PC-9 (cell line): ENCODE data around the gene RAB28. TPM values are rescaled to one million over a fixed set of nuclear protein-coding genes. Genes with fewer than 3 reads are reported as not detected.

Experiments used
- BruUV-seq: library from RNA; stranded (reverse); fragments of 400-500 nt; replicated peaks from 2 replicates; lab custom pipeline; 2021; lab: Mats Ljungman, UMichigan
- CTCF ChIA-PET: fragments of 300-600 bp; sonication (Branson Sonifier 250); formaldehyde crosslinking; loops from one replicate; lab custom pipeline; 2022; ENCODE audit warnings: antibody characterized with exemption; lab: Charles Lee
- POLR2A ChIA-PET: fragments of 300-600 bp; sonication (Branson Sonifier 250); formaldehyde crosslinking; loops from one replicate; lab custom pipeline; 2022; ENCODE audit warnings: antibody characterized with exemption; ENCODE audit not compliant: unreplicated experiment; lab: Charles Lee
- DNase-seq, 2 experiments: peaks; one replicate each; pipeline versions ENCODE4 v3.0.0 to v3.0.0-alpha.2; 2015 to 2022; ENCODE audit warnings: mixed read lengths in 1 of 2
- H2AFZ ChIP-seq: fragments of 200-600 bp; sonication (generic); 2 replicates; pipeline ENCODE4 v1.8.1; 2017; ENCODE audit warnings: antibody characterized with exemption
- H3F3A ChIP-seq: fragments of 200-600 bp; sonication (generic); 2 replicates; pipeline ENCODE4 v1.8.1; 2017; ENCODE audit warnings: antibody characterized with exemption, mild to moderate bottlenecking, low read depth; ENCODE audit not compliant: insufficient read depth
- H3K27ac ChIP-seq: fragments of 200-600 bp; sonication (generic); 2 replicates; pipeline ENCODE4 v1.6.1; 2016; ENCODE audit warnings: mixed run types
- H3K27me3 ChIP-seq: fragments of 200-600 bp; sonication (generic); 2 replicates; pipeline ENCODE4 v1.6.1; 2016; ENCODE audit warnings: low read depth, mixed run types; ENCODE audit not compliant: insufficient read depth
- H3K36me3 ChIP-seq: fragments of 200-600 bp; sonication (generic); 2 replicates; pipeline ENCODE4 v1.6.1; 2016; ENCODE audit warnings: low read depth, mixed run types
- H3K4me1 ChIP-seq: fragments of 200-600 bp; sonication (generic); replicated peaks from 2 replicates; pipeline ENCODE4 v1.6.1; 2016; ENCODE audit warnings: mixed run types; ENCODE audit not compliant: insufficient read depth
- H3K4me2 ChIP-seq: fragments of 200-600 bp; sonication (generic); 2 replicates; pipeline ENCODE4 v1.6.1; 2017; ENCODE audit warnings: mixed run types
- H3K4me3 ChIP-seq: fragments of 200-600 bp; sonication (generic); 2 replicates; pipeline ENCODE4 v1.6.1; 2016; ENCODE audit warnings: mixed run types
- H3K79me2 ChIP-seq: fragments of 200-600 bp; sonication (generic); 2 replicates; pipeline ENCODE4 v1.6.1; 2017; ENCODE audit warnings: low read depth, mixed run types
- H3K9me2 ChIP-seq: fragments of 200-600 bp; sonication (generic); 2 replicates; pipeline ENCODE4 v1.8.1; 2017; ENCODE audit warnings: mild to moderate bottlenecking; ENCODE audit not compliant: insufficient read depth
- H3K9me3 ChIP-seq: fragments of 200-600 bp; sonication (generic); 2 replicates; pipeline ENCODE4 v1.8.1; 2016; ENCODE audit warnings: low read depth; ENCODE audit not compliant: insufficient read depth
- H4K20me1 ChIP-seq: fragments of 200-600 bp; sonication (generic); 2 replicates; pipeline ENCODE4 v1.8.1; 2017; ENCODE audit not compliant: insufficient read depth
- EZH2 ChIP-seq: fragments of 200-600 bp; sonication (generic); IDR thresholded peaks from 2 replicates; pipeline ENCODE4 v1.8.0; 2017; ENCODE audit warnings: antibody characterized with exemption, low read depth
- intact Hi-C: fragments of 100-400 bp; cut with micrococcal nuclease; formaldehyde crosslinking; loops from one replicate; pipeline ENCODE4 v1.10.0; 2022; ENCODE audit not compliant: unreplicated experiment
- total RNA-seq: library from RNA; stranded (reverse); gene quantifications from 2 replicates; pipeline ENCODE4 v1.2.3, GENCODE V29; 2021
- TF ChIP-seq, protein P1 (sequence below): fragments of 200-600 bp; sonication (generic); conservative IDR thresholded peaks from 2 replicates; pipeline ENCODE4 v1.6.1; 2017; ENCODE audit warnings: mixed run types, antibody characterized with exemption, mild to moderate bottlenecking, moderate library complexity

Gene RAB28
- total RNA-seq, 1 experiment from 2014 or later, result 17.5 TPM

DNA sequence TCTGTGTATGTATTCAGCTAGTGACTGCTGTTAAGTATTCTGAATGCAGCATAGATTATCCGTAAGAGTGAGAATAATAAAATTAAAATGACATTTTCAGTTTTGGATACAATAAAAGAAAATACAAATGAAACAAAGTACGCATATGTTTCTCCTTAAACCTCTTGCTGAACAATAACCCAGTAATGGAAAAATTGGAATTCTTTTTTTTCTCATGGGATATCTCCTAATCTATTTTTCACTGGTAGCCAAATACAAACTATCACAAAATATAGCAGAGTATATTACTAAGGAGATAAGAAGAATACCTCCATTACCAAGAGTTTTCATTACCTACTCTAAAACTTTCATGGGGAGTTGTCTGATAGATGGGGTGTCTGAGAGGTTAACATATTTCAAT lies 6.0 kb downstream of the RAB28 start:
- Histone ChIP-seq H3K9me2 (no peaks in the 10 kb centered on the region), H3K36me3 (no peaks in the 10 kb centered on the region), H2AFZ (no peak overlapping the region), H3F3A (no peaks in the 10 kb centered on the region), H3K27ac (no peak overlapping the region), H3K27me3 (no peaks in the 10 kb centered on the region), H3K79me2 (peaks cover 30% of the 10 kb centered on the region), H3K4me2 (no peak overlapping the region), H3K4me3 (no peak overlapping the region), H3K4me1 (peaks cover 15% of the 10 kb centered on the region), H3K9me3 (no peaks in the 10 kb centered on the region), H4K20me1 (no peaks in the 10 kb centered on the region)
- no TSS peak for BruUV-seq
- POLR2A ChIA-PET, result no interaction called here
- TF ChIP-seq, protein P1, sequence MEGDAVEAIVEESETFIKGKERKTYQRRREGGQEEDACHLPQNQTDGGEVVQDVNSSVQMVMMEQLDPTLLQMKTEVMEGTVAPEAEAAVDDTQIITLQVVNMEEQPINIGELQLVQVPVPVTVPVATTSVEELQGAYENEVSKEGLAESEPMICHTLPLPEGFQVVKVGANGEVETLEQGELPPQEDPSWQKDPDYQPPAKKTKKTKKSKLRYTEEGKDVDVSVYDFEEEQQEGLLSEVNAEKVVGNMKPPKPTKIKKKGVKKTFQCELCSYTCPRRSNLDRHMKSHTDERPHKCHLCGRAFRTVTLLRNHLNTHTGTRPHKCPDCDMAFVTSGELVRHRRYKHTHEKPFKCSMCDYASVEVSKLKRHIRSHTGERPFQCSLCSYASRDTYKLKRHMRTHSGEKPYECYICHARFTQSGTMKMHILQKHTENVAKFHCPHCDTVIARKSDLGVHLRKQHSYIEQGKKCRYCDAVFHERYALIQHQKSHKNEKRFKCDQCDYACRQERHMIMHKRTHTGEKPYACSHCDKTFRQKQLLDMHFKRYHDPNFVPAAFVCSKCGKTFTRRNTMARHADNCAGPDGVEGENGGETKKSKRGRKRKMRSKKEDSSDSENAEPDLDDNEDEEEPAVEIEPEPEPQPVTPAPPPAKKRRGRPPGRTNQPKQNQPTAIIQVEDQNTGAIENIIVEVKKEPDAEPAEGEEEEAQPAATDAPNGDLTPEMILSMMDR, result no peak
- no peak for TF ChIP-seq EZH2
- no peak for DNase-seq
- intact Hi-C loops, result no loop called here
- CTCF ChIA-PET, result no interaction called here

DNA sequence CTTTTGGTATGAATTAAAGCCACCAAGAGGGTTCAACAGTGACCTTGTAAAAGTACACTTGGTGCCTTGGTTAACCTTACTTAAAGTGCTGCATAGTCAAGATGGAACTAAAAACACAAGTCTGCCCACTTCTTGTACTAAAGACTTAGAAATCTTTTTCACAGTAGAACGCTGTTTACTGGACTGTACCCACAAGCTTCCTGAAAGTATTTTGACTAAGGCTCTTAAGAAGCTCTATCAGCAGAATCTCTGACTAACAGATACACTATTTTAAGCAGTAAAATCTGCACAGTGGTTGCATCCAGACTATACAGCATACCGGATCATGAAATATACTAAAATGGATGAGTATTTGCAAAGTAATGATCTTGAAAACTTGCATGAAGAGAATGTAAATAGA lies 7.2 kb downstream of the RAB28 start:
- Histone ChIP-seq H3K4me3 (no peak overlapping the region), H3K4me1 (0 out of 2 replicates have a peak, but pooled peaks cover 3% of the 10 kb centered on the region), H3K27me3 (no peaks in the 10 kb centered on the region), H3K9me3 (no peaks in the 10 kb centered on the region), H3K9me2 (no peaks in the 10 kb centered on the region), H2AFZ (no peak overlapping the region), H3K79me2 (peaks cover 17% of the 10 kb centered on the region), H4K20me1 (no peaks in the 10 kb centered on the region), H3K36me3 (no peaks in the 10 kb centered on the region), H3K4me2 (no peak overlapping the region), H3F3A (no peaks in the 10 kb centered on the region), H3K27ac (no peak overlapping the region)
- DNase-seq, result no peak
- POLR2A ChIA-PET, result no interaction called here
- TF ChIP-seq, protein P1, result no peak
- TF ChIP-seq EZH2, result no peak
- CTCF ChIA-PET, result no interaction called here
- no TSS peak for BruUV-seq
- intact Hi-C loops, result no loop called here

DNA sequence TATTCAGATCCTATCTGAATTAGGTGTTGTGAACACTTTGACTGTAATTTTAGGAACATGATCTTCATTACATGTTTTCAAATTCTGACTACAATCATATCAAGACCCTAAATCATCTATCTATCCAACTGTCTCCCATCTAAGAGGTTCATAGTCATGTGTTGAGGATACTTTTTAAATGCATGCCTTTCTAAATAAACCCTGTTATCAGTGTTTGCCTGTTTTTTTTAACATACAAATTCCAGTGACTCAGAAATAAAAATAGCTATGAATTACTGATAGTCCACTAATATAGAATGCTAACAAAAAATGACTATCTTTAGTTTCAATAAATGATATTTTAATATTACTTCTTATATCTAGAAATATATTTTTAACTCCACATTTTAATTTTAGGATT lies 8.0 kb downstream of the RAB28 start:
- H3K9me2 ChIP-seq, result no peaks in the 10 kb centered on the region
- no peak for DNase-seq
- intact Hi-C loops, result no loop called here
- no peaks in the 10 kb centered on the region for H3K27me3 ChIP-seq
- H3K27ac ChIP-seq, result no peak overlapping the region
- no peak overlapping the region for H3K4me2 ChIP-seq
- no peaks in the 10 kb centered on the region for H3K4me1 ChIP-seq
- POLR2A ChIA-PET, result no interaction called here
- no peak for TF ChIP-seq EZH2
- TF ChIP-seq, protein P1, result no peak
- CTCF ChIA-PET, result no interaction called here
- no peaks in the 10 kb centered on the region for H3K9me3 ChIP-seq
- BruUV-seq, result no TSS peak
- no peaks in the 10 kb centered on the region for H3K36me3 ChIP-seq
- peaks cover 10% of the 10 kb centered on the region for H3K79me2 ChIP-seq
- H3F3A ChIP-seq, result no peaks in the 10 kb centered on the region
- no peak overlapping the region for H3K4me3 ChIP-seq
- H4K20me1 ChIP-seq, result no peaks in the 10 kb centered on the region
- H2AFZ ChIP-seq, result no peak overlapping the region
